PC-3 (cell line): ENCODE measurements around the gene RAB3B. TPM values are rescaled to one million over a fixed set of nuclear protein-coding genes. Genes with fewer than 3 reads are reported as not detected.

ENCODE experiments used
- ATAC-seq: fragments of 200-7000 bp; cut with Tn5 transposase; 2 replicates; pipeline ENCODE4 v1.9.1; 2020; ENCODE audit warnings: mild to moderate bottlenecking, moderate library complexity
- BruUV-seq: library from RNA; stranded (reverse); fragments of 400-500 nt; replicated peaks from 2 replicates; lab custom pipeline; 2021; lab: Mats Ljungman, UMichigan
- CTCF ChIA-PET: fragments of 300-600 bp; sonication (Branson Sonifier 250); formaldehyde crosslinking; loops from one replicate; lab custom pipeline; 2022; ENCODE audit warnings: antibody characterized with exemption; lab: Charles Lee
- POLR2A ChIA-PET: fragments of 300-600 bp; sonication (Branson Sonifier 250); formaldehyde crosslinking; loops from one replicate; lab custom pipeline; 2022; ENCODE audit warnings: antibody characterized with exemption; ENCODE audit not compliant: unreplicated experiment; lab: Charles Lee
- DNase-seq: peaks from one replicate; pipeline ENCODE4 v3.0.0-alpha.2; 2015
- H2AFZ ChIP-seq: fragments of 300-600 bp; sonication (generic); 2 replicates; pipeline ENCODE4 v1.6.0; 2016; ENCODE audit warnings: antibody characterized with exemption, low read length
- H3F3A ChIP-seq: fragments of 300-600 bp; sonication (generic); one replicate; pipeline ENCODE4 v1.6.0; 2017; ENCODE audit warnings: antibody characterized with exemption, low read length, control low read depth, mild to moderate bottlenecking; ENCODE audit not compliant: unreplicated experiment
- H3K27ac ChIP-seq: fragments of 300-600 bp; sonication (generic); 2 replicates; pipeline ENCODE4 v1.5.1; 2016; ENCODE audit warnings: mild to moderate bottlenecking, low read length
- H3K27me3 ChIP-seq: fragments of 300-600 bp; sonication (generic); 2 replicates; pipeline ENCODE4 v1.6.1; 2016; ENCODE audit warnings: low read length, mixed read lengths
- H3K36me3 ChIP-seq: fragments of 300-600 bp; sonication (generic); 2 replicates; pipeline ENCODE4 v1.6.1; 2016; ENCODE audit warnings: low read depth, mixed run types, low read length, mixed read lengths
- H3K4me1 ChIP-seq: fragments of 300-600 bp; sonication (generic); 2 replicates; pipeline ENCODE4 v1.5.1; 2016; ENCODE audit warnings: low read length; ENCODE audit not compliant: insufficient read depth
- H3K4me2 ChIP-seq: fragments of 300-600 bp; sonication (generic); 2 replicates; pipeline ENCODE4 v1.6.0; 2016; ENCODE audit warnings: low read length
- H3K4me3 ChIP-seq: fragments of 300-600 bp; sonication (generic); 2 replicates; pipeline ENCODE4 v1.5.1; 2016; ENCODE audit warnings: mild to moderate bottlenecking, low read length, mixed read lengths
- H3K79me2 ChIP-seq: fragments of 300-600 bp; sonication (generic); 2 replicates; pipeline ENCODE4 v1.6.1; 2017; ENCODE audit warnings: low read length, mixed read lengths
- H3K9ac ChIP-seq: fragments of 300-600 bp; sonication (generic); 2 replicates; pipeline ENCODE4 v1.6.0; 2016; ENCODE audit warnings: mild to moderate bottlenecking, low read length
- H3K9me2 ChIP-seq: fragments of 300-600 bp; sonication (generic); replicated peaks from 2 replicates; pipeline ENCODE4 v1.6.1; 2016; ENCODE audit warnings: mixed run types, low read length, mixed read lengths
- H3K9me3 ChIP-seq: fragments of 300-600 bp; sonication (generic); 2 replicates; pipeline ENCODE4 v1.6.1; 2016; ENCODE audit warnings: low read length, mixed read lengths
- H4K20me1 ChIP-seq: fragments of 300-600 bp; sonication (generic); 2 replicates; pipeline ENCODE4 v1.6.1; 2016; ENCODE audit warnings: low read length, mixed read lengths
- CTCF ChIP-seq: fragments of 300-600 bp; sonication (generic); conservative IDR thresholded peaks from 2 replicates; pipeline ENCODE4 v1.5.1; 2017; ENCODE audit warnings: antibody characterized with exemption, low read depth, mild to moderate bottlenecking, low read length
- EZH2 ChIP-seq: fragments of 300-600 bp; sonication (generic); IDR thresholded peaks from one replicate; pipeline ENCODE4 v1.6.1; 2017; ENCODE audit warnings: antibody characterized with exemption, mild to moderate bottlenecking, low read length; ENCODE audit not compliant: unreplicated experiment
- EZH2phosphoT487 ChIP-seq: fragments of 300-600 bp; sonication (generic); IDR thresholded peaks from 2 replicates; pipeline ENCODE4 v1.6.1; 2018; ENCODE audit warnings: mild to moderate bottlenecking, antibody characterized with exemption, low read length, borderline replicate concordance
- intact Hi-C: fragments of 100-400 bp; cut with micrococcal nuclease; formaldehyde crosslinking; loops from 2 replicates; pipeline ENCODE4 v1.9.0; 2023
- total RNA-seq: library from RNA; depleted of rRNA; stranded (reverse); fragments of >200 nt; gene quantifications from 2 replicates; pipeline ENCODE4 v1.2.3, GENCODE V29; 2014

Gene RAB3B
- total RNA-seq, 1 experiment from 2014 or later, result 4.5 TPM

GRCh38 chr1:51912881-51913280, 77.6 kb downstream of the RAB3B start:
- H3K79me2 ChIP-seq, result no peaks in the 10 kb centered on the region
- TF ChIP-seq EZH2, result no peak
- no peak for TF ChIP-seq EZH2phosphoT487
- TF ChIP-seq CTCF, result no peak
- H3K4me3 ChIP-seq, result no peak overlapping the region
- CTCF ChIA-PET, result no interaction called here
- no peaks in the 10 kb centered on the region for H4K20me1 ChIP-seq
- H3K36me3 ChIP-seq, result no peaks in the 10 kb centered on the region
- no peaks in the 10 kb centered on the region for H3K27me3 ChIP-seq
- intact Hi-C loops, result no loop called here
- no peak overlapping the region for H3K9ac ChIP-seq
- H3K9me3 ChIP-seq, result no peaks in the 10 kb centered on the region
- H3K4me2 ChIP-seq, result no peak overlapping the region
- no peaks in the 10 kb centered on the region for H3K9me2 ChIP-seq
- no TSS peak for BruUV-seq
- POLR2A ChIA-PET, result no interaction called here
- H3K27ac ChIP-seq, result no peak overlapping the region
- DNase-seq (no peak), ATAC-seq (no peak)
- H2AFZ ChIP-seq, result no peak overlapping the region
- H3K4me1 ChIP-seq, result peaks cover 10% of the 10 kb centered on the region
- no peaks in the 10 kb centered on the region for H3F3A ChIP-seq

GRCh38 chr1:51910221-51911000, 80.1 kb downstream of the RAB3B start:
- Histone ChIP-seq H3K4me2 (no peak overlapping the region), H2AFZ (no peak overlapping the region), H3K4me3 (no peak overlapping the region), H3K9me3 (no peaks in the 10 kb centered on the region), H3K36me3 (no peaks in the 10 kb centered on the region), H4K20me1 (no peaks in the 10 kb centered on the region), H3K27ac (no peak overlapping the region), H3K9me2 (no peaks in the 10 kb centered on the region), H3K79me2 (no peaks in the 10 kb centered on the region), H3K27me3 (no peaks in the 10 kb centered on the region), H3F3A (no peaks in the 10 kb centered on the region), H3K9ac (no peak overlapping the region), H3K4me1 (no peaks in the 10 kb centered on the region)
- no TSS peak for BruUV-seq
- intact Hi-C loops, result no loop called here
- ATAC-seq (no peak), DNase-seq (no peak)
- CTCF ChIA-PET, result no interaction called here
- POLR2A ChIA-PET, result no interaction called here
- TF ChIP-seq EZH2, result no peak
- TF ChIP-seq CTCF, result no peak
- TF ChIP-seq EZH2phosphoT487, result no peak

- no peaks in the 10 kb centered on the region for H3K79me2 ChIP-seq
- intact Hi-C loops, result no loop called here
- no peak overlapping the region for H3K9ac ChIP-seq
- no peaks in the 10 kb centered on the region for H3K4me1 ChIP-seq
- POLR2A ChIA-PET, result no interaction called here
- DNase-seq (no peak), ATAC-seq (no peak)
- no peaks in the 10 kb centered on the region for H4K20me1 ChIP-seq
- no peak overlapping the region for H2AFZ ChIP-seq
- CTCF ChIA-PET, result no interaction called here
- no peaks in the 10 kb centered on the region for H3K36me3 ChIP-seq
- H3K9me3 ChIP-seq, result no peaks in the 10 kb centered on the region
- H3K4me3 ChIP-seq, result no peak overlapping the region
- no peaks in the 10 kb centered on the region for H3K27me3 ChIP-seq
- H3F3A ChIP-seq, result no peaks in the 10 kb centered on the region
- no peak overlapping the region for H3K4me2 ChIP-seq
- BruUV-seq, result no TSS peak
- no peak overlapping the region for H3K27ac ChIP-seq
- no peaks in the 10 kb centered on the region for H3K9me2 ChIP-seq
- TF ChIP-seq CTCF (no peak), EZH2 (no peak), EZH2phosphoT487 (no peak)
These were observed 82.0 kb downstream of the RAB3B start for GRCh38 chr1:51908499-51908898.
